Activated CD4-positive, alpha-beta memory T cell treated with anti-CD3 and anti-CD28 coated beads for 36 hours (primary cell): ENCODE results near the gene FMN1. TPM values are rescaled to one million over a fixed set of nuclear protein-coding genes. Genes with fewer than 3 reads are reported as not detected.
"Not testable (repeated sequence)": the region's sequence is repeated elsewhere in the genome, so short reads cannot be mapped to it uniquely, and the experiment has no call there.

ENCODE experiments used
- CTCF ChIA-PET: fragments of 350-600 bp; sonication (Branson Sonifier 250); formaldehyde crosslinking; loops from one replicate; lab custom pipeline; 2021; ENCODE audit warnings: antibody characterized with exemption, inconsistent platforms; lab: Charles Lee
- POLR2A ChIA-PET: fragments of 350-600 bp; sonication (Branson Sonifier 250); formaldehyde crosslinking; loops from one replicate; lab custom pipeline; 2021; ENCODE audit warnings: antibody characterized with exemption; lab: Charles Lee
- DNase-seq: peaks from one replicate; pipeline ENCODE4 v3.0.0-alpha.2; 2020
- H3K27ac Mint-ChIP-seq: one replicate; pipeline ENCODE4 v1.8.0; 2021; ENCODE audit warnings: mixed read lengths
- H3K27me3 Mint-ChIP-seq: one replicate; pipeline ENCODE4 v1.8.0; 2021; ENCODE audit warnings: mixed read lengths
- H3K36me3 Mint-ChIP-seq: one replicate; pipeline ENCODE4 v1.8.0; 2021; ENCODE audit warnings: mixed read lengths
- H3K4me1 Mint-ChIP-seq: one replicate; pipeline ENCODE4 v1.8.0; 2021; ENCODE audit warnings: low read depth, mixed read lengths
- H3K4me3 Mint-ChIP-seq: one replicate; pipeline ENCODE4 v1.8.0; 2021; ENCODE audit warnings: mild to moderate bottlenecking, mixed read lengths
- H3K9me3 Mint-ChIP-seq: one replicate; pipeline ENCODE4 v1.8.0; 2021; ENCODE audit warnings: mixed read lengths
- intact Hi-C: fragments of 100-400 bp; cut with micrococcal nuclease; formaldehyde crosslinking; loops from one replicate; pipeline ENCODE4 v1.15.1; 2023
- total RNA-seq, 2 experiments: library from RNA; stranded (reverse); gene quantifications; one replicate each; pipeline ENCODE4 v1.2.3, GENCODE V29; 2021

The FMN1 gene
- total RNA-seq, 2 experiments from 2014 or later: 0.05 TPM; not detected in 1

DNA sequence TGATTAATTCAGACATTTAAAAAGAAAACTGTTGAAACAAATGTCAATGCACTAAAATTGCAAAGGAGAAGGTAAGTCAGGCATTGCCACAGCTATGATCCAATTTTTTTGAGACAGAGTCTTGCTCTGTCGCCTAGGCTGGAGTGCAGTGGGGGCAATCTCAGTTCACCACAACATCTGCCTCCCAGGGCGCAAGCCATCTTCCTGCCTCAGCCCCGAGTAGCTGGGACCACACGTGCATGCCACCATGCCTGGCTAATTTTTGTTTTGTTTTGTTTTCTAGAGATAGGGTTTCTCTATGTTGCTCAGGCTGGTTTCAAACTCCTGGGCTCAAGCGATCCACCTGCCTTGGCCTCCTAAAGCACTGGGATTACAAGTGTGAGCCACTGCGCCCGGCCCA, 117.6 kb downstream of the FMN1 start:
- peaks cover 6% of the 10 kb centered on the region for H3K27me3 Mint-ChIP-seq
- no peaks in the 10 kb centered on the region for H3K4me1 Mint-ChIP-seq
- intact Hi-C loops: no loop called here
- H3K36me3 Mint-ChIP-seq: no peaks in the 10 kb centered on the region
- no peak overlapping the region for H3K4me3 Mint-ChIP-seq
- ChIA-PET POLR2A (no interaction called here), CTCF (no interaction called here)
- no peak for DNase-seq
- no peaks in the 10 kb centered on the region for H3K9me3 Mint-ChIP-seq
- no peak overlapping the region for H3K27ac Mint-ChIP-seq

DNA sequence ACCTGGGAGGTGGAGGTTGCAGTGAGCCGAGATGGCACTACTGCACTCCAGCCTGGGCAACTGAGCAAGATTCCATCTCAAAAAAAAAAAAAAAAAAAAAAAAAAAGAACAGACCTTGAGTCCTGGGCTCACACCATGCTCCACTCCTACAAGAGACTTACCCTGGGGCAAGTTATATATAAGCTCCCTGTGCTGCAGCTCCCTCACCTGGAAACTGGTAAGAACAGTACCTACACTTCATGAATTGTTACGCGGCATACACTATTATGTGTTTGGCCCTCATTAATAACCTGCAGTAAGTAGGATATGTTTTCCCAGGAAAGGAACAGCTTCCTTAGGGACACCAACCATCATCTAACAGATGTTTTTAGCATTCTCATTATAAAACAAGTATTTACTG, 119.6 kb downstream of the FMN1 start:
- Mint-ChIP-seq H3K27ac (no peak overlapping the region), H3K36me3 (no peaks in the 10 kb centered on the region), H3K27me3 (peaks cover 6% of the 10 kb centered on the region), H3K9me3 (no peaks in the 10 kb centered on the region), H3K4me3 (no peak overlapping the region), H3K4me1 (no peaks in the 10 kb centered on the region)
- ChIA-PET CTCF (no interaction called here), POLR2A (no interaction called here)
- intact Hi-C loops: no loop called here
- DNase-seq: no peak

DNA sequence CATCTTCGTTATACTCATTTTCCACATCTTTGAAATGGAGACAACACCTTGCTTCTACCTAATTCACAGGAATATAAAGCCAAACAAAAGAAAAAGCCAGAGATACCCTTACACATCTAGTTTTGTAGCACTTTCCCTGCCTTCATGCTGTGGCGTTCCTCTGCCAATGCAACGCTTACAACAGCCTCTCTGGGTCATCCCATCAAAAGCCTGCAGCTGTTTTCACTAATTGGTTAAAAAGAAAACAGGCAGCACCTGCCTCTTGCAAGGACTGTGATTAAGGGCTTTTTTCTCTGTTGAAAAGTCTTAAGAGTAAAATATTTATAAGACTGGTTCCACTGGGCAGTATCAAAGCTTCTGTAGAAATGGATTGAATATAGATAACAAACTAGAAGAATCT, 120.3 kb downstream of the FMN1 start:
- Mint-ChIP-seq H3K27me3 (peaks cover 6% of the 10 kb centered on the region), H3K4me3 (no peak overlapping the region), H3K27ac (no peak overlapping the region), H3K4me1 (no peaks in the 10 kb centered on the region), H3K9me3 (no peaks in the 10 kb centered on the region), H3K36me3 (no peaks in the 10 kb centered on the region)
- intact Hi-C loops: no loop called here
- POLR2A ChIA-PET: no interaction called here
- no peak for DNase-seq
- CTCF ChIA-PET: no interaction called here

DNA sequence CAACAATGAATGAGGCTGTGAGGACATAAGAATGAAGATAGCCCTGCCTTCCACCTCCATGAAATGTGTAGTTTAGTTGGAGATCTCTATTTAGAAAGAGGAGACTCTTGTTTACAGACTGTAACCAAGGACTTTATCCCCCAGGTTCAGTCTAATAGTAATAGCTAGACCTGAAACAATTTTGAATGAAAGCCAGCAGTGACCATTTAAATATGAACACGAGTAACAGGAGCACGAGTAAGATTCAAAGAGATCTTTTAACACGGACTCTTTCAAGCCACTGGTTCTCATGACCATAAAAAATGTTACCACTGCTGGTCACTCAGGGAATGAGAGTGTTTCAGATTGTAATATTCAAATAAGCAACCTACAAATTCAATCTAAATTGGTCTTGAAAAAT, 123.1 kb downstream of the FMN1 start:
- no peak overlapping the region for H3K4me3 Mint-ChIP-seq
- ChIA-PET CTCF (interaction anchor here (0.6 kb wide), 1 partner anchor 116 kb away, joined by 3 read pairs; no protein-coding TSS in a partner anchor), POLR2A (no interaction called here)
- no peaks in the 10 kb centered on the region for H3K36me3 Mint-ChIP-seq
- peaks cover 4% of the 10 kb centered on the region for H3K4me1 Mint-ChIP-seq
- H3K9me3 Mint-ChIP-seq: no peaks in the 10 kb centered on the region
- H3K27me3 Mint-ChIP-seq: peaks cover 14% of the 10 kb centered on the region
- DNase-seq: no peak
- no peak overlapping the region for H3K27ac Mint-ChIP-seq
- intact Hi-C loops: no loop called here

DNA sequence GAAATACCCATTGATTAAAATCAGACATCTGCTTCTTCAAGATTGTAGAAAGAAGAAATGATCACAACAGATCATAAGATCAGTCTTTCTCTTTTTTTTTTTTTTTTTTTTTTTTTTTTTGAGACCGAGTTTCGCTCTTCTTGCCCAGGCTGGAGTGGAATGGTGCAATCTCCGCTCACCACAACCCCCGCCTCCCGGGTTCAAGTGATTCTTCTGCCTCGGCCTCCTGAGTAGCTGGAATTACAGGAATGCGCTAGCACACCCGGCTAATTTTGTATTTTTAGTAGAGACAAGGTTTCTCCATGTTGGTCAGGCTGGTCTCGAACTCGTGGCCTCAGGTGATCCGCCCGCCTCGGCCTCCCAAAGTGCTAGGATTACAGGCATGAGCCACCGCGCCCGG, 124.6 kb downstream of the FMN1 start:
- H3K9me3 Mint-ChIP-seq, intact Hi-C loops: not testable (repeated sequence)

DNA sequence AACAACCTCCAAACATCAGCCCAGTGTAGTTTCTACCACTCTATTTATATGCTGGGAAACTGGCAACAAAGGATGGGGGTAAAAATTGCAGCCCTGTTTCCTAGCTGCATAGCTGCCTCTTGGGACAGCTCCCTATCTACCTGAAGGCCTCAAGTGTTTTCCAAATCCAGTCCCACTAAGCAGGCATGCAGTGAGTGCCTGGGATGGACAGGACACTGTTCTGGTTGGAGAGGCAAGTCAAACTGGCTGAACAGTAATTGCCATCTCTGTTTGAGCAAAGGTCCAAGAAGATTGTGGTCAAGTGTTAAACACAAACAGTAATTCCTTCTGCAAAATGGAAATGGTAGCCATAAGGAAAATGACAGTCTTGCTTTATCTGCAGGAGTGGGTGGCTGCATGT, 125.4 kb downstream of the FMN1 start:
- H3K9me3 Mint-ChIP-seq: no peaks in the 10 kb centered on the region
- peaks cover 20% of the 10 kb centered on the region for H3K27me3 Mint-ChIP-seq
- ChIA-PET POLR2A (no interaction called here), CTCF (no interaction called here)
- peaks cover 4% of the 10 kb centered on the region for H3K4me1 Mint-ChIP-seq
- no peaks in the 10 kb centered on the region for H3K36me3 Mint-ChIP-seq
- no peak for DNase-seq
- intact Hi-C loops: no loop called here
- H3K4me3 Mint-ChIP-seq: no peak overlapping the region
- H3K27ac Mint-ChIP-seq: no peak overlapping the region

More for the DNA sequence above, 124.6 kb downstream of the FMN1 start:
- H3K27me3 Mint-ChIP-seq: peaks cover 15% of the 10 kb centered on the region
- H3K4me1 Mint-ChIP-seq, H3K4me3 Mint-ChIP-seq, H3K27ac Mint-ChIP-seq, POLR2A ChIA-PET, DNase-seq, CTCF ChIA-PET, H3K36me3 Mint-ChIP-seq: not testable (repeated sequence)

DNA sequence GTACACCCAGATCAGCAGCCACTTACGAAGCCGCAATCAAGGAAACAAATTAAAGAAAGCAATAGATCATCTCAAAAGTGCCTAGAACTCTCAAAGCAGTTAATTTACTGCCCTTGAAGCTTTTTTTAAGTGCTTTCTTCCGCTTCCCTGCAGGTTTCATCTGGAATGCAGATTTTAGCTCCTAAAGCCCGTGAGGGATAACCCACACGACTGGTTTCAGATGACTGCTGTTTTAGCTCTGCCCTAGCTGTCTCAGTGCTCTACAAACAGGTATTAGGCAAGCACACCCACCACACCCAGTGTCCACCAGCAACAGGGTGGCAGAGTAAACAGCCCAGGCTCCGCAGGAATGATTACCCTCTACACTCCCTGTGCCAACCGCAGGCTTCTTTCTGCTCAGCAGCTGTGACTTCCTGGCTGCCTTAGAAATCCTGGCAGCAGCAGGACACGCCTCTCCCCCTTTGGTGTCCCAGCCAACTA, 126.0 kb downstream of the FMN1 start:
- Mint-ChIP-seq H3K4me3 (no peak overlapping the region), H3K27ac (no peak overlapping the region), H3K27me3 (peaks cover 19% of the 10 kb centered on the region), H3K4me1 (peaks cover 4% of the 10 kb centered on the region), H3K9me3 (no peaks in the 10 kb centered on the region), H3K36me3 (no peaks in the 10 kb centered on the region)
- POLR2A ChIA-PET: no interaction called here
- CTCF ChIA-PET: no interaction called here
- DNase-seq: no peak
- intact Hi-C loops: no loop called here

DNA sequence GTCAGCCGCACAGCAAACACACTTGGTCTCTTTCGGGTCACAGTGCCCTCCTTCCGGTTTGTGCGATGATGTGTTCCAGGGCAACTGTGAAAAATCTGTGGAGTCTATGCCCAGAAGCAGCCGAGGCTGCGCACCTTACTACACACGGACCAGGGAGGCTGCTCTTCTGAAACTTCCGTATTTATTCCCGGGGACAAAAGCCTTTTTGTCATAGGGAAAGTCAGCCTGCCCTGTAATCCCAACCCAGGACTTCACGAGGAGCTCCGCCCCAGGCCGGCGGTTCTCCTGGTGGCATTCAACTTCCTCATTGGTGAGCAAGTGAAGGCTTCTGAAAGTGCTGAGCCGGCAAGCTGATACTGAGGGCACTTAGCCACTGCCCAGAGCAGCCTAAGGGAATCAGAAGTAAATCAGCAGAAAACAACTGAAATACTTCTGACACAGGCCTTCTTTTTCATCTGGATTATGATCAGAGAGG, 126.5 kb downstream of the FMN1 start:
- no peak overlapping the region for H3K27ac Mint-ChIP-seq
- DNase-seq: no peak
- POLR2A ChIA-PET: no interaction called here
- CTCF ChIA-PET: no interaction called here
- no peaks in the 10 kb centered on the region for H3K36me3 Mint-ChIP-seq
- peaks cover 4% of the 10 kb centered on the region for H3K4me1 Mint-ChIP-seq
- intact Hi-C loops: no loop called here
- H3K27me3 Mint-ChIP-seq: peaks cover 18% of the 10 kb centered on the region
- no peak overlapping the region for H3K4me3 Mint-ChIP-seq
- no peaks in the 10 kb centered on the region for H3K9me3 Mint-ChIP-seq

DNA sequence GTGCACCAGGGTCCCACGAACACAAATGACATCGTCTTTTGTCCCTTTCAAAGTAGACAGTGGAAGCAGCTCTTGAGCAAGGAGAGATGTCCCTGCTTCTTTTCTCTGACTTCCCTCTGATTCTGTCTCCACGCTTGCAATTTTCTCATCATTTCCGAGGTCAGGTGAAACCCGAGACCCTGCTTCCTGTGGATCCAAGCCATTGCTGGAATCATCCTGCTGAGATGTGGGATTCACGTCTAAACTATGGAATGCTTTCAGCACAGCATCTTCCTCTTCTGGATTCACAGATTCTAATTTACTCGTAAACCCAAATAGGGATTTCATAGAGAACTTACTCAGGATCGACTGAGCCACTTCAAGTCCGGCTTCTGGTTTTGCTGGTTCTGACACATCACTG, 127.1 kb downstream of the FMN1 start:
- Mint-ChIP-seq H3K4me1 (peaks cover 4% of the 10 kb centered on the region), H3K9me3 (no peaks in the 10 kb centered on the region), H3K27ac (no peak overlapping the region), H3K27me3 (peaks cover 19% of the 10 kb centered on the region), H3K4me3 (no peak overlapping the region), H3K36me3 (no peaks in the 10 kb centered on the region)
- ChIA-PET CTCF (no interaction called here), POLR2A (no interaction called here)
- DNase-seq: no peak
- intact Hi-C loops: no loop called here

DNA sequence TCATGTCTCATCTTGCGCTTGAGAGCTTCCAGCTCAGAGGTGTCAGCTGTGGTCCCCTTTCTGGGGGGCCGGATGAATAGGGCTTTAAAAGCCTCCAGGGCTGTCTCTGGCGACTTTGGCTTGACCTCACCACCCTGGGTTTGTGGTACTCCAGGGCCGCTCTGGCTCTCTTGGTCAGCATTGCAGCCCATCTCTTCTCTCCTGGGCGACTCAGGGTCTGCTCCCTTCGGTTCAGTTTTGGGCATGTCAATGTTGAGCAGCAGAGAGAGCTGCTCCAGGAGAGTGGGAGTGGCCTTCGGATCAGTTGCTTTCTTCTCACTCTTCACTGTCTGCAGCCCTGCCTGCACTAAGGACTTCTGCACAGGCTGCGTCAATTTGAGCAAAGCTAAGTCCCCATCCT, 127.9 kb downstream of the FMN1 start:
- intact Hi-C loops: no loop called here
- Mint-ChIP-seq H3K36me3 (no peaks in the 10 kb centered on the region), H3K27ac (no peak overlapping the region), H3K4me3 (no peak overlapping the region), H3K27me3 (peaks cover 19% of the 10 kb centered on the region), H3K9me3 (no peaks in the 10 kb centered on the region), H3K4me1 (peaks cover 4% of the 10 kb centered on the region)
- ChIA-PET POLR2A (no interaction called here), CTCF (no interaction called here)
- no peak for DNase-seq

DNA sequence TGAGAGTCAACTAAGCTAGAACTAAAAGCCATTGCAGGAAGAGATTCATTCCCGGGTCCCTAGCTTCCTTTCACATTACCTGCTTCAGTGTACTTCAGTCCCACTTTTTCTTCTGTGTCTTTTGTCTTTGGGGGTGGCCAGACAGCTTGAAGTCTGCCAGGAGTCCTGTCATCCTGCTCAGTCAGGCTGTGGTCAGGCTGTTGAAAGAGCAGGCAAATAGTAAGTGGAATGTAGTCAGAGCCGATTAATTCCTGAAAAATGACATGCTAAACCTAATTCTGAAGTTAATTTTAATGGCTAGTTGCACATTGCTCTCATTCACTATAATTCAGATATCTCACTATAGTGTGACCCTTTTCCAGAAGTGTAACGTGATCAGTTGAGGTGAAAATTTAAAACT, 129.6 kb downstream of the FMN1 start:
- intact Hi-C loops: no loop called here
- no peaks in the 10 kb centered on the region for H3K36me3 Mint-ChIP-seq
- H3K27me3 Mint-ChIP-seq: peaks cover 19% of the 10 kb centered on the region
- H3K4me1 Mint-ChIP-seq: peaks cover 4% of the 10 kb centered on the region
- no peak overlapping the region for H3K4me3 Mint-ChIP-seq
- no peaks in the 10 kb centered on the region for H3K9me3 Mint-ChIP-seq
- no peak overlapping the region for H3K27ac Mint-ChIP-seq
- POLR2A ChIA-PET: no interaction called here
- no peak for DNase-seq
- CTCF ChIA-PET: interaction anchor here (1.4 kb wide), 1 partner anchor 21 kb away, joined by 5 read pairs; no protein-coding TSS in a partner anchor

DNA sequence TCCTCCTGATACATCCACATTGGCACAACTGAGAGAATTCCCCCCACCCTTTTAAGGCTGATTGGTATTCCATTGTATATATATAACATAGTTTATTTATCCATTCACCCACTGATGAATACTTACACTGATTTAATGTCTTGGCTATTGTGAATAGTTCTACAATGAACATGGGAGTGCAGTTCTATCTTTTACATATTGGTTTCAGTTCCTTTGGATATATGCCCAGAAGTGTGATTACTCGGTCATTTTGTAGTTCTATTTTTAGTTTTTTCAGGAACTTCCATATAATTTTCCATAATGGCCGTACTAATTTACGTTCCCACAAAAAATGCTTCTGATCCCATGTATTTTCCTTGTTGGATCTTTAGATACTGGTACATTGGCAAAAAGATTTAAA, 135.3 kb downstream of the FMN1 start:
- no peaks in the 10 kb centered on the region for H3K36me3 Mint-ChIP-seq
- intact Hi-C loops: no loop called here
- H3K27me3 Mint-ChIP-seq: peaks cover 4% of the 10 kb centered on the region
- no peak for DNase-seq
- CTCF ChIA-PET: no interaction called here
- H3K27ac Mint-ChIP-seq: no peak overlapping the region
- H3K4me3 Mint-ChIP-seq: no peak overlapping the region
- no peaks in the 10 kb centered on the region for H3K9me3 Mint-ChIP-seq
- H3K4me1 Mint-ChIP-seq: no peaks in the 10 kb centered on the region
- POLR2A ChIA-PET: no interaction called here

DNA sequence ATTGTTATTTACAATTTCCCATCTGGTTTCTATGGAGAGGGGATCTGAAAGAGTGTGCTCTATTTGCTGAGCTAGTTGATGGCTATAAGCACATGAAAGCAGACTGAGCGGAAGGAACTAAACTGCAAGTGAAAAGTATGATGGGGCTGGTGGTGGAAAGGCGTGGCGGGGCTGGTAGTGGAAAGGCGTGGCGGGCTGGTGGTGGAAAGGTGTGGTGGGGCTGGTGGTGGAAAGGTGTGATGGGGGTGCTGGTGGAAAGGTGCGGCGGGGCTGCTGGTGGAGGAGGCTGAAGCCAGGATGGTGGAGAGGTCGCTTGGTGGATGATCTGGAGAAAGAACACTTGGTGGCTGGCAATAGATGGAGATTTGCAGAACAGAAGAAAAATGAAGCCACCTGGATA, 136.7 kb downstream of the FMN1 start:
- H3K27ac Mint-ChIP-seq: no peak overlapping the region
- intact Hi-C loops: no loop called here
- no peak for DNase-seq
- H3K4me3 Mint-ChIP-seq: no peak overlapping the region
- H3K27me3 Mint-ChIP-seq: peaks cover under 1% of the 10 kb centered on the region
- POLR2A ChIA-PET: no interaction called here
- CTCF ChIA-PET: no interaction called here
- no peaks in the 10 kb centered on the region for H3K9me3 Mint-ChIP-seq
- H3K4me1 Mint-ChIP-seq: no peaks in the 10 kb centered on the region
- H3K36me3 Mint-ChIP-seq: no peaks in the 10 kb centered on the region
